Measurements from ENCODE around the gene CALCOCO1.
"Not testable (repeated sequence)": the region's sequence is repeated elsewhere in the genome, so short reads cannot be mapped to it uniquely, and the experiment has no call there.

CALCOCO1 gene

DNA sequence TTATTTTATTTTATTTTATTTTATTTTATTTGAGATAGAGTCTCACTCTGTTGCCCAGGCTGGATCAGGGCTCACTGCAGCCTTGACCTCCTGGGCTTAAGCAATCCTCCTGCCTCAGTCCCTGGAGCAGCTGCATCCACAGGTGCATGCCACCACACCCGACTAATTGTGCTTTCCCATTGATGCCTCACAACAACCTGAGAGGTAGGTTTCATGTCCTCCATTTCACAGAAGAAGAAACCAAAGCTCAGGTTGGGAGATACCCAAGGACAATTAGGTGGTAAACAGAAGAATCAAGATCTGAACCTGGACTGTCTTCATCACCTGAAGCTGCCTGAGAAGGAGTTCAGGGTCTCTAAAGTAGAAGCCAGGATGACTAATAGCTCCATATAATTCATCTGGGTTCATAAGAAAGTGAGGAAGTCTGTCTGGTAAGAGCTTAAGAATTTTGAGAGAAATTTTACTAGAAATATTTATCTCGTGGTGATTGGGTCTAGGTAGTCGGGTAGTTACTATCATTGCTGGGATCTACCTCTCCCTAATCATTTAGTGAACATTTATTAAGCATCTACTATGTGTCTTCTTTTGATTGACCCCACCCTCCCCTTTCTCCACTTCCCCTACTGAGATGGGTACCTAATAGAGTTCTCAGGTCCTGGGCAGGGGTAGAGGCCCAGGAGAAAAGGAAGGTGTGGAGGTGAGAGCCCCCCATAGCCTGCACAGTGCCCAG lies 28.1 kb downstream of the CALCOCO1 start:
- no peak for DNase-seq (ENCODE audit: low read depth)

DNA sequence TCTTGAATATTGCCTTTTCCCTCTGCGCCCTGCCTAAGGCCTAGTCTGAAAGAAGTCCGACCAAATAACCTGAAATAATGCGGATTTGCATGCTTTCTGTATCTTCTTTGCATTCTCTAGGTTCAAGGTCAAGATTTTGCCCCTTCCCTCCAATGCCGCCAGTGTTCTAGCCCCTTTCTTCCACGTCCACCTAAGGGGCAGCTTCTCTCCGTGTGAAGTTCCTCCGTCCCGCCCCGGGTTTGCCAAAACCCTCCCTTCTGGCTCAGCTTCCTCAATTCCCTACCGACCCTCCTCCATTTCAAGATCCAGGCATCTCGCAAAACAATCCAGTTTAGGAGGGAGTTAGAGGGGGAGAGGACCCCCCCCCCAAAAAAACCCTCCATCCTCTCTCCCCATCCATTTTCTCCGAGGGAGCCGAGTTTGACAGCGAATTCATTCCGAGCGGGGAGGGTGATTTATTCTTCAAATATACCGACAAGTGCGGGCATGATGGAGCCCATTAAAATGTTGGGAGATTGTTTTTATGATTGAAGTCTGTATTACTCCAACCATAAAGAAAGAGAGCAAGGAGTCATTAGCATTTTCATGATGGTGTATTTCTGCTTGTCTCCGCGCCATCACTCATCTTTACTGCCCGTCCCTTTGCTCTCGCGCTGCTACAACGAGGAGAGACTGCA lies 30.5 kb downstream of the CALCOCO1 start:
- DNase-seq (ENCODE audit: low read depth): no peak

DNA sequence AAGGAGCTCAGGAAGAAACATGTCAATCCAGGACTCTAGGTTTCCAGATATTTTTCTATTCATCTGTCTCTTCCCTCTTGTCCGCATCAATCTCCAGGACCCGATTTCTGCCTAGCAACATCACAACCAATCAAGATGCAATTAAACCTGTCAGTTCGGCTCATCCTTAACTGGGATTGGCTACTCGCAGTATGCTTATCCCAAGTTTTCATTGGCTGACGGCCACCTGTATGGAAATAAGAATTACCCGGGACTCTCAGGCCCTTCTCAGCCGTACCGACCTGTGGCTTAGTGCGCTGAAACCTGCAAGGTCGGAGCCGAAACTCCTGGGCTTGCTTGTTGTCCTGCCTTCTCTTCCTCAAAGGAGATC lies 31.0 kb downstream of the CALCOCO1 start:
- DNase-seq (ENCODE audit: low read depth): no peak

GRCh38 chr12:53695152-53696145 lies 31.8 kb downstream of the CALCOCO1 start:
- DNase-seq (ENCODE audit: low read depth): no peak

DNA sequence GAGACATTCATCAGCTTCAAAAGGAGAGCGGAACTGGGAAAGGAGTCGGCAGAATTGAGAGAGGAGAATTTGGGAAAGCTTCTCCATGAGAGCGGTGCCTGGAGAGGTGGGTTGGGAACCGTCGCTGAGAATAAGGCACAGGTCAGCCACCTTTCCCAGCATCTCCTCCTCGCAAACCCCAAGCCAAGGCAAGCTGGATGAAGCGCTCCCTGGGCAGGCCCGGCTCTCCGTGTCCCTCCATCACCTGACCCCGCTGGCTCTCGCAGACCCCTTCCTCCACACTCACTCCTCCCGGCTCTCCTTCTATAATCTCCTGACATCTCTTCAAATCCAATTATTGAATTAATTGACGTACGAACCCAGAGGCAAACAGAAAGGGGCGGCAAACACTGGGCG lies 32.5 kb downstream of the CALCOCO1 start:
- no peak for DNase-seq (ENCODE audit: low read depth)

GRCh38 chr12:53688134-53688533 lies 39.1 kb downstream of the CALCOCO1 start:
- DNase-seq (ENCODE audit: low read depth): no peak

GRCh38 chr12:53686436-53686835 lies 40.8 kb downstream of the CALCOCO1 start:
- no peak for DNase-seq (ENCODE audit: low read depth)

DNA sequence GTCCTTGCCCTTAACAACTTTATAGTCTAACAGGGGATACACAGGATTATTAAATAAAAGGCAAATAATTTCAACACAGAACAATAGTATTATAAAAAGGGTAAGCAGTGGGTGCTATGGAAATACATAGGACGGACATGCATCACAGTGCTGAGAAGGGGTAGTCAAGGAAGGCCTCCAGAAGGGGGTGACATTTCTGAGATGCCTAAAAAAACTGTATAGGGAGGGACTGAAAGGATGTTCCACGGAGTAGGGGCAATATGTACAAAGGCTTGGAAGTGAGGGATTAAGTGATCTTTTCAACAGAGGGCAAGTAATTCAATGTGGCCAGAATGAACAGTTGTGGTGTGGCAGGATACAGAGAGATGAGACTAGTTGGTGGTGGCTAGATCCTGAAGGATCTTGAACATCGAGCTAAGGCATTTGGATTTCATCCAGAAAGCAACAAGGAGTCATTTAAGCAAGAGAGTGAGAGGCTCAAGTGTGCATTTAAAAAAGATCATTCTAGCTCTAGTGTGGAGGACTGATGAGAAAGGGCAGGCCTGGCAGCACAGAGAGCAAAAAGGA lies 42.5 kb downstream of the CALCOCO1 start:
- DNase-seq (ENCODE audit: low read depth): no peak

GRCh38 chr12:53683983-53684382 lies 43.3 kb downstream of the CALCOCO1 start:
- no peak for DNase-seq (ENCODE audit: low read depth)

DNA sequence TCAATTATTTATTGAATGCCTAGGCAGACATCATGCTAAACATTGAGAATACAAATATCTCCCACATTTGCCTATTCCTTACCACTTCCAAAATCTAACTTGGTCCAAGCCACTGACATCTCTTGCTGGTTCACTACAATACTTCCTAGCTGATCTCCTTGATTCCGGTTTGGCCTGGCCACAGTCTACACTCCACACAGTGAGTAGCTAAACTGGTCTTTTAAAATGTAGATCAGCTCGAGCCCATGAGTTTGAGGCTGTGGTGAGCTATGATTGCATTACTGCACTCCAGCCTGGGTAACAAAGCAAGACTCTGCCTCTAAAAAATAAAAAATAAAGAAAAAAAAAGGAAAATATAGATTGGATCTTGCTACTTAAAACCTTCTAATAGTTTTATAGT lies 43.8 kb downstream of the CALCOCO1 start:
- no peak for DNase-seq (ENCODE audit: low read depth)

DNA sequence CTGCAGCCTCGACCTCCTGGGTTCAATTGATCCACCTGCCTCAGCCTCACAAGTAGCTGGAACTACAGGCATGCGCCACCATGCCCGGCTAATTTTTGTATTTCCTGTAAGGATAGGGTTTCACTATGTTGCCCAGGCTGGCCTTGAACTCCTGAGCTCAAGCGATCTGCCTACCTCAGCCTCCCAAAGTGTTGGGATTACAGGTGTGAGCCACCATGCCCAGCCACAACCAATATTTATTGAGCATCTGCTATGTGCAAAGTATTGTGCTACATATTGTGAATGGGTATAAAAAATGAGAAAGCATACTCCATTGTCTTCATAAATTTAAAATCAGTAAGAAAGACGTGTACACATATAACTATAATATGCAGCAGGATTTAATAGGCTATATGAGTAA lies 47.2 kb downstream of the CALCOCO1 start:
- DNase-seq (ENCODE audit: low read depth): not testable (repeated sequence)

DNA sequence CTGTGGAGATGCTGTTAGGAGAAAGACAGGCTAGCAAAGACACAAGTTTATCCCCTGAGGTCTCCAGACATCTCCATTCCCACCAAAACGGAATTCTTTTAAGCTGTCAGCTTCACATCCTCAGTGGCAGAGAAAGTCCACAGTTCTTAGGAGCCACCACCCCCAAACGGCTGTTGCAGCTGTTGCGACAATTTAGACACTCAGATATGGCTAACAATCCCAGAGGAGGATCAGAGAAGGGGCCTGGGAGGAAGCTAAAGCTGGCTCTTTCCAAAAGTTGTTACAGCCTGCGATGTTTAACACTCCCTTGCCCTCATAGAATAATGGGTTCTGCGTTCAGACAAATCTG lies 49.5 kb downstream of the CALCOCO1 start:
- DNase-seq (ENCODE audit: low read depth): no peak

DNA sequence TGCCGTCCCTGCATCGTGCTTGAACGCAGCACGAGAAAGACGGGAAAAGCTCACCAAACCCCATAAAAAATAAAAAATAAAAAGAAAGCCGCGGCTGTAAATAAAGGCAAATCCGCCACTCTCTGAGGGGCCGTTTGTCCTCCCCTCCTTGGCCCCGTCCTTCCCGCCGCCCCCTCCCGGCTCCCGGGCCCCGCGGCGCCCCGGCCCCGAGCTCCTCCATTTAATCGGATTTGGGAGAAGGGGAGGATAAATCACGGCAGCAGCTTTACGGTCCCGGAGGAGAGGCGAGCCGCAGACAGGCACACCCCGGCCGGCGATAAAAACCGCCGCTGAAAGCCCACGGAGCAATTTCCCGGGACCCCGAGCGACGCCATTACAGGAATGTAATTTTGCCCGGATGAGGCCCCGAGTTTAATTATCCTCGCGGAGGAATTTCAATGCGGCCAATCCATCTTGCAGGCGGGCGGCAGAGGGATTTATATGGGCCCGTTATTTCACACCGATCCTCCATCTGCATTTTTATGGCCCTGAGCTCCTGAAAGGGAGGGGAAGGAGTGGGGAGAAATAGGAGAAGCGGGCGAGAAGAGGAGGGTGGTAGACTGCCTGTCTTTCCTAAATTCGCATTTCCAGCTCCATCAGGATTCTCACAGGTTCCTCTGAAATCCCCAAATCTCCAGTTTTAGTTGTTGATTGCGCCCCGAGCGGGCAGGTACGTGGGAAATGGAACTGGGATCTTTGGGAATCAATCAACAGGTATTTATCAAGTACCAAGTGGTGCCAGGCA lies 50.0 kb downstream of the CALCOCO1 start:
- no peak for DNase-seq (ENCODE audit: low read depth)

GRCh38 chr12:53676656-53677015 lies 50.6 kb downstream of the CALCOCO1 start:
- no peak for DNase-seq (ENCODE audit: low read depth)

GRCh38 chr12:53675701-53676607 lies 51.3 kb downstream of the CALCOCO1 start, which contains the start of gene ATP5MC2:
ATP5MC2 (minus strand) TSS chr12:53676083; CDS start chr12:53672614, 3,469 bp downstream.
- peak; percentile 94 for DNase-seq (ENCODE audit: low read depth)

DNA sequence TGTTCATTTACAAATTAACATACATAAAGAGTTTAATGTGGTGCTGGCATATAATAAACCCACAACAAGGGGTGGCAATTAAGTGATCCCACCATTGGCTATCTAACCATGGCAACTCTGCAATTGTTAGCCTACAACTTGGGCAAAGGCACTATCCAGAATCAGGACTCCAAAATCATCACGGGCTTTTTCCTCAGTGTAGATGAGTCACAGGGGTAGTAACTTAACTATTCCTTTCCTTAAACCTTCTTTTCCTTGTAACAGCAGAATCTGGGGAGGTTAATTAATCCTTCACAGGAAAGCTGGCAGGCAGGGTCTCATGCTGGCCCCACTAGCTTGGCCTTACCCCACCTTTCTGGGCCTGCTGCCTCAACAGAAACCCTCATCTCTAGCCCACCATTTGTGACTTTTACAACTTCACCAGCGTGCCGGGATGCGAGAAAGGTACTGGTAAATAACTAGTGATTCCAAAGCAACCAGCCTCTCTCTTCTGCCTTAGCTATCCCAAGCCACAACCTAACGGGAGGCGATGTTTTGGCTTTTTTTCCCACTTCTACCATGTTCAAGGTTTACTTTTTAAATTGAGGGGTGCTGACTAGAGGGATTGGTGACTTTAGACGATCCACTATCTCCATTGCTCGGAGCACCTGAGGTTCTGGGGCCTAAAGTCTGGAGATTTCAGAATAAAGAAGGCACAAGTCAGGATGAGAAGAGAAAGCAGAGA lies 52.1 kb downstream of the CALCOCO1 start:
- no peak for DNase-seq (ENCODE audit: low read depth)

DNA sequence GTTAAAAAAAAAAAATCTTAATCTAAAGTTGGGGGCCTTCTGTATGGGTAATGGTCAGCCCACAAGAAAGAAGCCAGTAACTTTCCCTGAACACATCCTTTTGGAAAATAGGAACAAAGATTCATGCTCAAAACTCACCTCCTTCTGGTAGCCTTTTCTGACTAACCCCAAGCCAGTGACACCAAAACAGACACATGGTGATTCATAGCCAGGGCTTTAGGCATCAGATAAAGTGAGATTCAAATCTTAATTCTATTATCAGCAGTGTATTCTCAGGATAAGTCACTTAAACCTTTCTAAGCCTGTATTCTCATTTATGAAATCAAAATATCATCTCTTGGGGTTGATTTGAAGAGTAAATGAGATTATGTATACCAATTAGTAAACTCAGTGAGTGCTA lies 56.3 kb downstream of the CALCOCO1 start:
- DNase-seq (ENCODE audit: low read depth): no peak

DNA sequence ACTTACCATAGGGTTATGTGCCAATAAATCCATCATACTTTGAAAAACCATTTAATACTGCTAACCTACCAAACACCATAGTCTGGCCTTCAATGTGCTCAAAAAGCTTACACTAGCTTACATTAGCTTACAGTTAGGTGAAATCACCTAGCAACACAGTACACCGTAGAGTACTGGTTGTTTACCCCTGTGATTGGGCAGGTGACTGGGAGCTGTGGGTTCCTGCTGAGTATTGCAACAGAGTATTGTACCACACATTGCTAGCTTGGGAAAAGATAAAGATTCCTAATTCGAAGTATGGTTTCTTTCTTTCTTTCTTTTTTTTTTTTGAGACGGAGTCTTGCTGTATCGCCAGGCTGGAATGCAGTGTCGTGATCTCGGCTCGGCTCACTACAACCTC lies 56.9 kb downstream of the CALCOCO1 start:
- no peak for DNase-seq (ENCODE audit: low read depth)

- DNase-seq (ENCODE audit: low read depth): no peak
These were observed 60.2 kb downstream of the CALCOCO1 start for GRCh38 chr12:53667080-53667479.

DNA sequence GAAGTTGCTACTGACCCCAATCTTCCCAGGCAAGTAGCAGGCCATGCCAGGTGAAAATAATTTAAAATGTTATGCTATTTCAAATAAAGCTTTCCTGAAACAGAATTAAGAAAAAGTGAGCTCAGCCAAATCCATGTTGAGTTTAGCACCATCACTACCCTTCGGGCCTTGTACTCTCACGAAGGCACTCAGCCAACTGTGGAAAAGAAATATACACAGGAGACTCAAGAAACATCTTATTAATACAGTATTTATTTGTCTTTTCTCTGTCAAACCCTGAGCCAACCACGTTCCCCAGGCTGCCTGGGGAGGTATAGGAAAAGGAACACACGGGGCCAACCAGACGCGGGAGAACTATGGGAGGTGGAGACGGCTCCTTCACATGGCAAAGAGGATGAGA lies 62.3 kb downstream of the CALCOCO1 start:
- no peak for DNase-seq (ENCODE audit: low read depth)
